Hematopoietic multipotent progenitor cell (in vitro differentiated cells): ENCODE measurements around the gene ARHGAP15. TPM values are rescaled to one million over a fixed set of nuclear protein-coding genes. Genes with fewer than 3 reads are reported as not detected.
A peak's percentile ranks its signal among the peaks of the same experiment; 100 is the strongest.

Experiments
- DNase-seq, 3 donors: peaks; one replicate each; pipeline ENCODE4 v3.0.0-alpha.2; 2011 to 2015; ENCODE audit warnings: low read depth in 2 of 3, low spot score in 2 of 3
- total RNA-seq: library from RNA; depleted of rRNA; stranded (reverse); fragments of >200 nt; gene quantifications from one replicate; pipeline ENCODE4 v1.2.3, GENCODE V29; 2012

The ARHGAP15 gene
- total RNA-seq, 1 donor = 77.3 TPM

DNA sequence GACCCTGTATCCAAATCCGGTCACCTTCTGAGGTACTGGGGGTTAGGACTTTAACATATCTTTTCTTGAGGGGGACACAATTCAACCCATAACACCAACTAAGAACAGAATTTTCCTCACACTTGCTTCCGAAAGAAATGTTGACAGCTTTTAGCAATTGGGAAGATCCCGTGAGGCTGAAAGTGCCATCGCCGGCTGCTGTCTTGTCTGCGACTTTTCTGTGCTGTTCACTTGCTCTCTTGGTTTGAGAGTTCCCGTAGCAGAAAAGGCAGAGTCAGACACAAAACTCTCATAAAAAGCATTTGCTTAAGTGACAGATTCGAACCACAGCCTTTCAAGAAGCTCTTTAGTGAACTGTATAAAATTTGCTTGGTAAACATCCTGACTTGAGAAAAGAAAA, 253.4 kb downstream of the ARHGAP15 start:
- no peak for DNase-seq

DNA sequence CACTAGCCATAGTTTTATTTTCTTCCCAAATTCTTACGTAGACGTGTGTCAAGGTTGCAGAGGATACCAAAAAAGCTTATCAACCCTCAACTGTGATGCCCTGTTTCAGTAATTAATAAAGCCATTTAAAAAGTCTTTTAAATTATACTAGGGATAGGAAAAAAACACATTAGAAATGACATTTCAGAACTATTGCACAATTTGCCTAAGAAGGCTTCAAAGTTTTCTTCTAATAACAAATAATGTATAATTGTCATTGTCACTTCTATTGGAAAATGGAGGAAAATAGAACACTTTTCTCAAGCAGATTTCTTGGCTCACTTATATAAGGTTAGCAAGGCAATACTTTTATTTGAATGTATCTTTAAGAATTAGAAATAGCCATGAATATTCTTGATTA, 253.8 kb downstream of the ARHGAP15 start:
- no peak for DNase-seq

DNA sequence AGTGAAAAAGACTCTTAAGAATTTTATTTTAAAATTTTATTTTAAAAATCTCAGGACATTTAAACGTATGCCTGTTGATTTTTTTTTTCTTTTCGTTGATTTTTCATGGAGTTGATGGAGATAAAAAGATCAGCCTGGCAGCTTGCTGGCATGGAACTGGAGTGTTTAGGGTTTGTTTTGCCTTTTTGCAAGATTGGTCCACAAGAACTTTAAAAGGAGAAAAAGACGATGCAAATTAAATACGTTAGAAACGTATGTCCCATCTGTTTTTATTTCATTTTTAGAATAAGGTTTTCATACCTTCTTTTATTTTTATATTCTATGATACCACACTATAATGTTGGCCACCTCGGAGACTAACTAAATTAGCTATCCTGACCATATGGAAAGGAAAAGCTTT, 254.9 kb downstream of the ARHGAP15 start:
- DNase-seq = no peak

DNA sequence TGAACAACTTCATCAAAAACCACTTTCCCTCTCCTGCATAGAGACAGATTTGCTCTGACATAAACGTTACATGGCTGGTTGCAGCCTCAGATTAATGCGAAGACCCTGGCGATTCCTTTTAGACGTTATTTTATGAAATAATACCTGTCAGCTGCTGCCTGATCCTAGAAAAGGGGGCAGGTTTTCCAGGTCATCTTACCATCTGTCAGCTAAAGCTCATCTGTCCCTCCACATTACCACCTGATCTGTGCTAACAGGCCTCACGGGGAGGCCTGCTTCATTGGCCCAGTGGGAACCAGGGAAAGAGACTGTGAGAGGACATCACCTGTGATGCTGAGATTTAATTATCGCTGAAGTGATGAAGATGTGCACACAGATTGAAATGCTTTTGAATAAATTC, 261.0 kb downstream of the ARHGAP15 start:
- DNase-seq = no peak

DNA sequence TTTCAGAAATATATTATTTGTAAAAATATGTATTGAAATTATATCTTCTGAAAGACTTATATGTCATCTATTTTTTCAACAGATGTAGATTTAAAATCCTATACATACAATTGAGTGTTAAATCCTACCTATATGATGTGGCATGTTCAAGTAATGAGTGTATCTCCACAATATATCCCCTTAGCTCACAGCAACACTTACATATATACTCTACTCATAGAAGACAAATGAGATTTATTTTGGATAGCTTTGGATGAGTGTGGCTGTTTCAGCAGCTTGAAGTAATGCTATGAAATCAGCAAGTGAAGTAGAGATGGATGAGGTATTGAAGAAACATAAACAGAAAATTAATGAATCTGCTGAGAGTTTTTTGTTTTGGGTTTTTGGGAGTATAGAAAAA, 263.1 kb downstream of the ARHGAP15 start:
- DNase-seq = no peak

DNA sequence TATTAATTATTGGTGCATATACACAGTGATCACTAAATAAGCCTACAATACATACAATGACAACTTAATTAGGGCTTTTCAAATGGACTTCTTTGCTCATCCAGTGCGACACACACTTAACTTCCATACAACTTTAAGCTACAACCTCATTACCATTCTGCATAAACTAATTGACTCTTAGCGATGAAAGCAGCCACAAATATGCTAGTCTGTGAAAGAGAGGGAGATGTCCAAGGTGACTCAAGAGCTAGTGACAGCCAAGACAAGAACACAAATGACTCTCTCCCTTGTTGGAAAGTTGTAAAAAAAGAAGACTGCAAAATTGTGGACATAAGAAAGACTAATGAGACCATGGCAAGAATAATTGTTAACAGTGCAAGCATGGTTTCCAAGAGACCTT, 264.8 kb downstream of the ARHGAP15 start:
- DNase-seq = no peak

DNA sequence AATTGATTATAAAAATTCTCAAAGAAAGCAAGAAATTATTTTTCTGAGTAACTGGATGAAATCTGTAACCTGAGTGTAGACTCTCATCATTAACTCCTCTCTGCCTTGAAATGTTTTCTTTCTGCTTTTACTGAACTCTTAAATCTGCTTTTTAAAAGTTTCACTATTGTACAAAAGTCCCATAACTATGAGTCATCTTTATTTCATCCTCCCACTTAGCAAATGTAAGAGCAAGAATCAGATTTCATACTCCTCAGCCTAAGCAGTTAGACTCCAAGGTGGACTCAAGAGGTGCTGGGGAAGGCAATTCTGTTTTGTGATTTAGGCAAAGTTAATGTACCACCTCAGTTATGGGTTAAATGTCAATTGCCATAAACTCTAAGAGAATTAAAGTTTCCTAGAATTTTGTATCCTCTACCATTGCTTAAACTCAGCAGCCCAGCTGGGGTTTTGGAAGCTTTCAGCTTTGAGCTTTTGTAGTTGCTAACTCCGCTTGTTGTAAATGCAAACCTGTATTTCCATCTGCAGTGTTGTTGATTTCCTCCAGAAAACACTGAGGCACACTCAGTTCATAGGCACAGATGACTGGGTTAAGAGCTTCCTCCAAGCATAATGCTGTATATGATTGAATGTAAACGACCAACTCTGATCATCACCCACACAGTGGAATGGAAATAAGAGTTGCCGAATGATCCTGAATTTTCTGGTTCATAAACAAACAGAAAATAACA, 268.8 kb downstream of the ARHGAP15 start:
- no peak for DNase-seq

DNA sequence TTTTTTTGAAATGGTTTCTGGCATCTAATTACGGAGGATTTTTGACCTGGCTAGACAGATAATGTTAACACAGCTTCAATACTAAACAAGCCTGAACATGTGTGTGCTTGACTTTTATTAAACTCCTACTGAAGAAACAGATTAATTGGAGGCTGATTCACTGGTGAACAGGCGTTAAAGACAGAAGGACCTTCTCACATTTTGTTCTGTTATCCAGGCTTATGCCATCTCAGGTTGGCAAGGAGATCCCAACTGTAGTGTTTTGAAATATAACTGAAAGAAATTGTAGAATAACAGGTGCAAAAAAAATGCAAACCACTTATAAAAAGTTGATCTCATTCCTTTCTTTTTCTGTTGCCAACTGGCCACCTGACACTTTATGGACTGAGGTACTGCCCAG, 269.6 kb downstream of the ARHGAP15 start:
- no peak for DNase-seq

DNA sequence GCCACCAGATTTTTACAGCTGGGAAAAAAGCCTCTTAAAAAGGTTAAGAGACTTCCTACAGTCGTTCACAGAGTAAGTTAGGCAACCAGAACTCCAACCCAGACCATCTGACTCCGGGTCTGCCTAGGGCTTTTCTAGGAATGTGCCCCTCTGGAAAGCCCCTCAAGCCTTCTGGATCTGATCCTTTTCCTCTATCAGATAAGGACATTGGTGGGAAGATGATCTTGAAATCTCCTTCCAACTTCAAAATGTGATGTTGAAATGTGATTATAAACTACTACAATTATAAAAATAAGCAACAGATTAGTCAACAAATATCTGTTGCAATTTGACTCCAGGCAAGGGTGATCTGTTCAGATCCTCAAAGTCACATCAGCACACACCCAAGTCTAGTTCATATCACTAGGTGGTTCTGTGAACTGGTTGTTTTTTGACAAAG, 270.4 kb downstream of the ARHGAP15 start:
- no peak for DNase-seq

DNA sequence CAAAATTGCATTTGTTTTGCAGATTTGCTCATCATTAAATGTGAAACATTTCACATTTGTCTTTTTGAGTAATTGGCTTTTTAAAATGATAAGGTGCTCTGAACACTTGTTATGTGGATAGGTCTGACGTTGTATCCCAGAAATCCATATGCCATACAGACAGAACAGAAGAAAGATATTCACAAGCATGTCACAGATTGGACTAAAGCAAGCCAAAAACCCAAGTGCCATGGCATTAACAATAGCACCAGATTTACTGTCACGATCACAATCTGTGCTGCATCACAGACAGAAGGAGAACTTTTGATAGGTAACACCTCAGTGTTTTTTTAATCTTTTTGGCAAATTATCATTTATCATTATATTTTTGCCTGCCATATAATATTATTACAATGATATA, 272.6 kb downstream of the ARHGAP15 start:
- no peak for DNase-seq

DNA sequence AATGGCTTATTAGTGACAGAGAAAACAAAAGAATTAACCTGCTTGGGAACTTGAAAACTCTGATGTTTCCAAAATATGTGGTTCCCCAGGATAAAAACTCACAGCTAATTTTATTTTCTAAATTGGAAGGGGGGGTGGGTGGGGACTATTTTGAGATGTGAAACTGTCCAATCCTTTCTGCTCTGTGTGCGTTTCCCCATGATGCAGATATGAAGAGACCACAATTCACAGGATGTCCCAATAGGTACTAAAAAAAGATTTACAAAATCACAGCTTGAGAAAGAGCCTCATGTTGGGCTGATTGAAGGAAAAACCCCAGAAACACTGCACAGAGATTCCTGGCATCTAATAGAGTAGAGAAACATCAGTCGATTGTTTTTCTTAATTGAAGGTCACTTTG, 273.2 kb downstream of the ARHGAP15 start:
- DNase-seq = no peak

DNA sequence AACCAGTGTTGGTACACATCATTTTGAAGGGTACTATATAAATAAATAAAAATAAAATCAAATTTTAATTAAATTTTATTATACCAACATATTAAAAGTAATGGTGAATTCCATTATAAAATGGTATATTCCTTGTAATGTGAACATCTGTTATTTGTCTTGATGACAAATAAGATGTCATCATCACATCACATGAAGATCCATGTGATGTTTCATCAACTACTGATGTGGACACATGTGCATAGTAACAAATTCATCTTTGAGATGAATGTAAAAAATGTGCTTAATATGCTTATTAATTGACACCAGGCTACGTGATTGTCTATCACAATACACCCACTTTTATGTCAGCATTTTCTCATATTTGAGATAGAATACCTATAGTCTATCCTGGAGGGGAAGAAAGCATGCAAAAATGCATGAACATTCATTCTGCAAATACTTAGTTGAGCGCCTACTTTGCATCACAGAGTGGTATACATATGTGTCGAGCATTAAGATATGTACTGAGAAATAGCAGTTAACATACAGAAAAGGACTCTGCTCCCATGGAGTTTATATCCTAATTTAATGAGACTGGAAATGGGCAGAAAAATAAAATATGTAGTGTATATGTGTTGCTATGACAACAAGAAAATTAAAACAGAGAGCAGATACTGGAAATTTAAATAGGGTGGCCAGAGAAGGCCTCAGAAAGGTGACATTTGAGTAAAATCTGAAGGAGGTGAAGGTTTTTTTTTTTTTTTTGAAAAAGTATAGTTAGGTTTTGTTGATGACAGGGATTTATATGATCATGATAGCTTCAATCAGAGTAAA, 281.1 kb downstream of the ARHGAP15 start:
- DNase-seq = no peak

DNA sequence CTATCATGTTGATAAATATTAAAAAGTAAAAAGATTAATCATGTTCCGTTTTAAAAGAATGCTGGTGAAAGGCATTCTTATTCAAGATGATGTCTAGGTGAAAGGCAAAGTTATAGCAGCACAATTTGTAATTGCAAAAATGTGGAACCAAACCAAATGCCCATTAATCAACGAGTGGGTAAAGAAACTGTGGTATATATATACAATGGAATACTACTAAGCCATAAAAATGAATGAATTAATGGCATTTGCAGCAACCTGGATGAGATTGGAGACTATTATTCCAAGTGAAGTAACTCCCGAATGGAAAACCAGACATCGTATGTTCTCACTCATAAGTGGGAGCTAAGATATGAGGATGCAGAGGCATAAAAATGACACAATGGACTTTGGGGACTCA, 286.4 kb downstream of the ARHGAP15 start:
- DNase-seq = no peak

DNA sequence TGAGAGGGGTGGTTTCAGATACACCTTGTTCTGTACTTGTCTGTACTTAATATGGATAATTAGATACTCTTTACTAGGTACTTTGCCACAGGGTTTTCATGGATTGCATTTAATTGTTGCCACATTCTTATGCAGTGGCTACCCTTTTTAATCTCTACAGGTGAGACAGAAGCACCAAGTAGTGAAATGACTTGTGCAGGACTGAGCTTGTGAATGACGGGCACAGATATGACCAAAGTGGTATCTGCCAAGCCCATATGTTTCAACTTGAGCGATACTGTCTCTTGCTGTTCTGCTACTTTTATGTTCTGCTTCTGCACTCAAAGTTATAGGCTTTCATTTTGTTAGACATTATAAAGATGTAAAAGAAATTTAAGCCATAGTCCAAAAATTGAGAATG, 288.2 kb downstream of the ARHGAP15 start:
- DNase-seq = no peak

DNA sequence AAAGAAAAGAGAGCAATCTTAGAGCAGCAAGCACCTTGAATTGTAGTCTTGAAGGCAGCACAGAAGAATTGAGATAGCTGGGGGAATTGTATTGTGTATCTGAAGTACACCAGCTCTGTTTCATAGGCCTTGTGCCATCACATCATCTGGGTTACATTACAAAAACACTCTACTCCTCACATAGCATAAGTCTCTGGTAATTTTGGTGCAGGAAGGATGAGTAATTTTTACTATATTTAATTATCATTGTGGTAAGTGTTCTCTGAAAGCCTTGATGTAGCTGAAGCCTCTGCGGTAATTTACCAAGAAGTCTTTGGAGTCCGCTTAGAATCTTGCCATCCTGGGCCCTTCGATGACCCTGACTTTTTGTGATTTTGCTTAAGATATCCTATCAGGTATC, 291.1 kb downstream of the ARHGAP15 start:
- no peak for DNase-seq

DNA sequence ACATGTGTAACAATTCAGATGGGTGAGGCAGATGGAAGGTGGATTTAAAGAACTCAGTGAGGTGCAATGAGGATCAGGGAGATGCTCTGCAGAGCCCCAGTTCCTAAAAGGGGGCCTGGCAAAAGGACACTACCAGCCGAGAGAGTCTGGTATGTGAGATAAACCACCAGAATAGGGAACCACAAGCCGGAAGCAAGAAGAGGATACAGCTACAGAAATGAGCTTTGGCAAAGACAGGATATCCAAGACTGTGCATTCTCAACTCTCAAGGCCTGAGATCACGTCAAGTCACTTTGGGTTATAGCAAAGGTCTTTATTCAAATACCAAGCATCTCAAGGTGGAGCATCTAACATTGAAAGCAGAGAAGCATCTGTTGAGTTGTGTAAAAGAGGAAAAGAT, 293.5 kb downstream of the ARHGAP15 start:
- peak in 2 of 3 donors; percentile 56 to 80 for DNase-seq

DNA sequence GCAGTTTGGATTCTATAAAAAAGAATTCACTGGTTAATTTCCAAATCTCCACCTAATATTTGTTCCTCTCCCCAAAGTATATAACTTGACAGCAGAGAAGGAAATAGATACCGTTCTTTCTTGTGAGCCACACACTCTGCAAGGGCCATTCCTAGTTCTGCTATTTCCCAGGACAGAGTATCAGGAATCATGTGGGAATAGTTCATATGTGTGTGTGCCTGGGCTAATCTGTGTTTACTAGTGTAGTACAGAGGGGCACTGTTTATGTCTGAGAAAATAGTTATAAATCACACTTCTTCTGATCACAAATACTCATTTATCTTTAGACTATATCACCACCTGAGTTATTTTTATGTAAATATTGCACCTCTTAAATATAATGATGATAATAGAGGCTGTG, 296.7 kb downstream of the ARHGAP15 start:
- no peak for DNase-seq

DNA sequence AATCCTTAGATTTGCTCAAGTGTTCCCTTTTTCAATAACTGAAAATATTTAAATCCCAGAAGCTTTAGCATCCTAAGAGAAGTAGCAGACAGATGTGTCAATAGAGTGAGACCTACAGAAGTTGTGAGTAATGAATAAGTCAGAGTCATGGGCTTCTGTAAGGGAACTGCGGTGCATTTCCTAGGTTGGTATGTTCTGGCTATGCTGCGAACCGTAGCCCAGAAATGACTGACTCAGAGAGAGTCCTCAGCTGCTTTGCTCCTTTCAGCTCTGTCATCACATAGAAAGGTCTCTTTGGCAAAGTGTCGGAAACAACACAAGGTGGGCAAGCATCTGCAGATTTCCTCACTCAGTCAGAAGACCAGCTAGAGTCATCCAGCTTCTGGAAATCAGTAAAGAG, 297.1 kb downstream of the ARHGAP15 start:
- DNase-seq = no peak

DNA sequence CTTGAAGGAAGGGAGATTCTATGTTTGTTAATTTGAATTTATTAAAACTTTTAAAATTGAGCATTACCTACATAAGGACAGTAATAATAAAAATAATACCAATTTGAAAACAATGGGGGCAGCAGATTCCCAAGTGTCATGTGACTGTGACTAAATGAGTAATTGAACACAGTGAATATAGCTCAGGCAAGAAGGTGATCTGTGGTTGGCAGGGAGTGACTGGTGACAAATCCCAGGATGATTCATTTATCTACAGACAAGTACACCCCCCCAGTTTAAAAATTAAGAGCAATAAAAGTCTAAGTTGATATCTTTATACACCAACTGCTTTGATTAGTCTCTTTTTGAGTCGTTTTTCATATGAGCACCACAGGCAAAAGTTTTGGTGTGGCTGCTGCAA, 299.5 kb downstream of the ARHGAP15 start:
- DNase-seq = no peak

DNA sequence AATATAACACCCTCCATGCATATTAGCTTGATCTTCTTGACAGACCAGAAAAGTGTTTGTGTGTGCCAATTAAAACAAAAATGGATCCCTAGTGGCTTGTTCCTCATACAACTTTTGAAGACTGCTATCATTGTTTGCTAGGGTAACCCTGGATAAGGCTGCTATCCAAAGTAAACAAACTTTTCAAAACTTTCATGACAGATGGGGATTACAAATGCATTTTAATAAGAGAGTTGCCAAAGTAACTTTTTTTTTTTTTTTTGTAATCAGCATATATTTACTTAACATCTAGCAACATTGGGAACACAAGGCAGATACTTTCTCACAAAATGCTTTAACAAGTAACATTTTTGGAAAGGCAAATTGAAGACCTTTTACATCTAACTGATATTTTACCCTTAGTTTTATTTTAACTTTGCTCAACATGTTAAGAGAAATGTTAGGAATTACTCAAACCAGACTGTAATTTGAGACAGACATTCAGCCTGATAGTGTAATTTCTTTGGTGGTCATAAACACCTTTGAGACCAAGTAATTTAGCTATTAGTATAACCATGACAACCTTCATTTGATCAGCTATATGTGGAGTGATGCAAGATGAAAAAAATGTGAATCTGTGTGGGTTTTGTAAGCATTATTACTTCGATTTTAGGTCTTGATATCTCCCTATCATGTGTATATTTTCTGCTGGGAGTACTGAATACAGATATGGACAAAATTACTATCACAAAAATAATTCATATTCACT, 300.9 kb downstream of the ARHGAP15 start:
- no peak for DNase-seq

DNA sequence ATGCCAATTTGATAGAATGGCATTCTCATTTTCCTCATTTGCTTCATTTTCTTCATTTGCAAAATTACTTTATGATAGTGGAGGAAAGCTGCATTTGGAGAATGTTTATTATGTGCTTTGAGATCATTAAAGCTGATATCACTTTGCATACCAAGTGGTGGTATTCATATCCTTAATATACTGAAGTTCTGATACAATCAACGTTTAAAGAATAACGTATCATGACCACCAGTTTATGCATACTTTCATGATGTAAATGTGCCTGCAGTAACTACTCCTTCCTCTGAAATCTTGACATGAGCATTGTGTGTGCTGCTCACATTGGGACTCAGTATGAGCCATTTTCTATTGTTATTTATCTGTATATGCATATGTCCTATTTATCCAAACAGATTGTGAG, 302.1 kb downstream of the ARHGAP15 start:
- no peak for DNase-seq

DNA sequence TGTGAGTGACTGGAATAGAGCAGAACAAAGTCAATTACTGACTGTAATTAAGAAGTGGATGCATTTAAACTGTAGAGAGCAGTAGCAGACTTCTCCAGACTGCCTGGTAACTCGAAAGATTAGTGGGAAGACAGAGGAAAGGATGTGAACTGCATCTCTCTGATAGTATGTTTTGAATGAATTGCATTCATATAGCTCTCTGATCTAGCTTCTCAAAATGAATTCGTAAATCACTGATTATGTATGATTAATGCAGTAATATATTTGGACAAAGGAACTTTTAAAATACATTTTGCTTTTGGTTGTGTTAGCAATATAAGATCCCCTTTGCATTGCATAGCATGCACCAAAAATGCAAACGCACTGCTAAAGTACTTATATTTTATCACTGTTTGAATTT, 304.0 kb downstream of the ARHGAP15 start:
- DNase-seq = peak in 1 of 3 donors; percentile 20
